ENCODE results near the gene RAPH1. TPM values are rescaled to one million over a fixed set of nuclear protein-coding genes. Genes with fewer than 3 reads are reported as not detected.

Gene RAPH1
- total and polyA plus RNA-seq, 9 of the 15 experiments (the other 6 are each of a cell fraction or from before 2014, with no cell fraction given), result 0.07 to 0.71 (median 0.27) TPM

- no peaks in the 10 kb centered on the region for H3K9me1 ChIP-seq (ENCODE audit: control insufficient read depth, insufficient read depth, low read length)
- no peak overlapping the region for H3K4me2 ChIP-seq (ENCODE audit: insufficient read depth, low read length)
- no peak for DNase-seq (ENCODE audit: extremely low read depth in 1 of 4, low spot score in 3 of 4)
- no peaks in the 10 kb centered on the region; the same call in 2 of the 3 replicates for H3K79me2 ChIP-seq (ENCODE audit: control insufficient read depth, insufficient read depth, low read length)
- no peaks in the 10 kb centered on the region for H3K36me3 ChIP-seq (ENCODE audit: control insufficient read depth, insufficient read depth, low read length)
- no peak overlapping the region for H3K9ac ChIP-seq (ENCODE audit: insufficient read depth in 1 of 2, low read depth in 2 of 2, low read length in 2 of 2)
- no peak for ATAC-seq
- TF ChIP-seq RFX7 (CRISPR knock-in tag; IDR thresholded peaks at IDR 0.05), result no peak
- no peak overlapping the region for H3K27ac ChIP-seq (ENCODE audit: extremely low read depth, low read depth, low read length)
- 73% methylated on average over 2 of the region's 3 CpGs for WGBS (ENCODE audit: insufficient coverage, low coverage, missing lambda C conversion rate)
- intact Hi-C loops (cut with micrococcal nuclease) (no loop called here), in situ Hi-C loops (cut with MboI) (no loop called here)
- H3K4me3 ChIP-seq, result no peak overlapping the region
- CTCF ChIA-PET (ENCODE audit: low intra/inter-chr PET ratio), result no interaction called here
- BruUV-seq (replicated peaks), result no TSS peak
- H3K9me3 ChIP-seq (replicated peaks; ENCODE audit: control insufficient read depth, insufficient read depth, low read depth, low read length), result no peaks in the 10 kb centered on the region
- no peaks in the 10 kb centered on the region; a peak in 1 of 5 replicates for H3K4me1 ChIP-seq (replicated peaks in 1 of 2; ENCODE audit: control insufficient read depth in 2 of 2, insufficient read depth in 2 of 2, low read length in 2 of 2)
- no peak overlapping the region for H2AFZ ChIP-seq (ENCODE audit: low read depth, low read length)
- H3K27me3 ChIP-seq (ENCODE audit: control insufficient read depth in 2 of 2, insufficient read depth in 2 of 2, low read length in 2 of 2), result no peaks in the 10 kb centered on the region
- H4K20me1 ChIP-seq (replicated peaks; ENCODE audit: control insufficient read depth, insufficient read depth, low read length), result no peaks in the 10 kb centered on the region
- no peak for FAIRE-seq
- POLR2A ChIA-PET, result interaction anchor here (0.7 kb wide), 1 partner anchor 353 kb away, joined by 3 read pairs; no protein-coding TSS in a partner anchor
These were observed 180.1 kb downstream of the RAPH1 start for GRCh38 chr2:203354966-203355365.

GRCh38 chr2:203352604-203353255, 182.4 kb downstream of the RAPH1 start:
- intact Hi-C loops (cut with micrococcal nuclease), result no loop called here
- FAIRE-seq (no peak), ATAC-seq (no peak), DNase-seq (ENCODE audit: extremely low read depth in 1 of 4, low spot score in 3 of 4) (no peak)
- H3K79me2 ChIP-seq (ENCODE audit: control insufficient read depth, insufficient read depth, low read length), result peaks cover 4% of the 10 kb centered on the region; the same call in 1 of the 3 replicates
- H3K4me2 ChIP-seq (ENCODE audit: insufficient read depth, low read length), result no peak overlapping the region
- CTCF ChIA-PET (ENCODE audit: low intra/inter-chr PET ratio), result no interaction called here
- H3K4me1 ChIP-seq (replicated peaks in 1 of 2; ENCODE audit: control insufficient read depth in 2 of 2, insufficient read depth in 2 of 2, low read length in 2 of 2), result peaks cover 0 to 4% of the 10 kb centered on the region in 2 experiments; a peak in 3 of 5 replicates
- H3K9ac ChIP-seq (ENCODE audit: insufficient read depth in 1 of 2, low read depth in 2 of 2, low read length in 2 of 2), result no peak overlapping the region
- no peaks in the 10 kb centered on the region for H3K9me3 ChIP-seq (replicated peaks; ENCODE audit: control insufficient read depth, insufficient read depth, low read depth, low read length)
- H3K36me3 ChIP-seq (ENCODE audit: control insufficient read depth, insufficient read depth, low read length), result no peaks in the 10 kb centered on the region
- H3K27me3 ChIP-seq (ENCODE audit: control insufficient read depth in 2 of 2, insufficient read depth in 2 of 2, low read length in 2 of 2), result no peaks in the 10 kb centered on the region
- TF ChIP-seq FOXA3 (CRISPR knock-in tag; conservative IDR thresholded peaks at IDR 0.05 in 1 of 2, IDR thresholded peaks at IDR 0.05 in 1 of 2) (peak in 1 of 2 experiments; percentile 41; a peak in 1 of 4 replicates), ZEB2 (IDR thresholded peaks at IDR 0.05) (no peak), DLX4 (CRISPR knock-in tag; IDR thresholded peaks at IDR 0.05) (no peak)
- no peak overlapping the region for H3K4me3 ChIP-seq
- POLR2A ChIA-PET, result no interaction called here
- H2AFZ ChIP-seq (ENCODE audit: low read depth, low read length), result no peak overlapping the region
- no TSS peak for BruUV-seq (replicated peaks)
- H3K27ac ChIP-seq (ENCODE audit: extremely low read depth, low read depth, low read length), result no peak overlapping the region
- no peaks in the 10 kb centered on the region for H3K9me1 ChIP-seq (ENCODE audit: control insufficient read depth, insufficient read depth, low read length)
- 80% methylated on average over 5 of the region's 5 CpGs for WGBS (ENCODE audit: insufficient coverage, low coverage, missing lambda C conversion rate)
- in situ Hi-C loops (cut with MboI), result no loop called here
- H4K20me1 ChIP-seq (replicated peaks; ENCODE audit: control insufficient read depth, insufficient read depth, low read length), result no peaks in the 10 kb centered on the region

Measured in K562 (cell line).